ENCODE measurements around the gene MMP11. TPM values are rescaled to one million over a fixed set of nuclear protein-coding genes. Genes with fewer than 3 reads are reported as not detected.

MMP11 gene
- polyA plus RNA-seq, 1 of the 3 experiments (the other 2 are of a cell fraction) = 64.4 TPM

DNA sequence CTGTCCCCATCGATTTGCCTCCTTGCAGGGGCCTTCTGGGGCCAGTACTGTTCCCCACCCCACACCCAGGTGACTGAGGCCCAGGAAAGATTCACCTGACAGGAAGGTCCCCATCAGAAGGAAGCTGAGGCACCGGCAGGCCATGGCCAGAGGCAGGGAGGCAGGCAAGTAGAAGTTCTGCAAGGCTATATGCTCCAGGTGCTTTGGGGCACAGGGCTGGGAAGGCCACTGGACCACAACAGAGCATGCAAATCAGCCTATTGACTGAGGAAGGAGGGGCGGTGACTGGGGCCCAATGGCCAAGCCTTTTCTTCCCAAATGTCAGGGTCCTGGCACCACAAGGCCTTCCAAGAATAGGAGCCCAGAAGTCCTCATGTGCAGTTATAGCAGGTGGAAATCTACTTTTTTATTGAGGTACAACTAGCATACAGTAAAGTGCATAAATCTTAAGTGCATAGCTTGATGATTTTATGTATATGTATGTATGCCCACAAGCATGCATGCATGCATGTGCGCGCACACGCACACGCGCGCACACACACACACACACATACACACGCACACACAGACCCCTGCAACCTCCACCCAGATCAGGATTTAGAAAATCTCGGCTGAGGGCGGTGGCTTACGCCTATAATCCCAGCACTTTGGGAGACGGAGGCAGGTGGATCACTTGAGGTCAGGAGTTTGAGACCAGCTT is 18.3 kb upstream of the MMP11 start, which contains the start of gene VPREB3:
TSS of gene VPREB3 (minus strand) at position 206 of the 700 bp plus-strand sequence. CDS start at position 144, 62 bp downstream.
- no peak within 1 kb of the TSS for H3K27ac ChIP-seq (ENCODE audit: low read depth in 2 of 2, low read length in 1 of 2)
- H3K4me2 ChIP-seq = no peak within 1 kb of the TSS
- H3K9me2 ChIP-seq = no peaks in the 10 kb centered on the region
- no peak for DNase-seq
- H3K36me3 ChIP-seq (replicated peaks in 1 of 2; ENCODE audit: control insufficient read depth in 1 of 2, insufficient read depth in 2 of 2, low read length in 1 of 2) = no peaks in the 10 kb centered on the region
- H2AFZ ChIP-seq (ENCODE audit: low read depth) = no peak within 1 kb of the TSS
- CTCF ChIA-PET = interaction anchor here (0.6 to 2.7 kb wide), 6 partner anchors 10 to 354 kb away, joined by 3 to 6 read pairs (median 3); partner anchors contain the start of gene SLC2A11
- peaks cover 9% of the 10 kb centered on the region for H3K79me2 ChIP-seq (ENCODE audit: insufficient read depth)
- H3K4me1 ChIP-seq (ENCODE audit: control insufficient read depth in 1 of 2, insufficient read depth in 2 of 2, low read depth in 1 of 2, low read length in 1 of 2) = peaks cover 0 to 10% of the 10 kb centered on the region in 2 experiments; a peak in 2 of 4 replicates
- no peaks in the 10 kb centered on the region for H3K27me3 ChIP-seq (ENCODE audit: insufficient read depth)
- no peak within 1 kb of the TSS for H3K9ac ChIP-seq
- H4K20me1 ChIP-seq (ENCODE audit: insufficient read depth) = no peaks in the 10 kb centered on the region
- no peak within 1 kb of the TSS for H3K4me3 ChIP-seq (ENCODE audit: low read depth in 2 of 2, low read length in 1 of 2)
- H3F3A ChIP-seq (replicated peaks; ENCODE audit: insufficient read depth) = no peaks in the 10 kb centered on the region
- POLR2A ChIA-PET = no interaction called here
- no peak for TF ChIP-seq ELF1 (IDR thresholded peaks at IDR 0.05)
- no peak for TF ChIP-seq PBX3 (IDR thresholded peaks at IDR 0.05)
- no peak for TF ChIP-seq USF2 (IDR thresholded peaks at IDR 0.05; ENCODE audit: borderline replicate concordance, low read depth, low read length)
- TF ChIP-seq RCOR1 (IDR thresholded peaks at IDR 0.05; ENCODE audit: low read length) = no peak
- TF ChIP-seq TAF1 (IDR thresholded peaks at IDR 0.05; ENCODE audit: borderline replicate concordance, low read depth, low read length) = no peak
- TF ChIP-seq REST (IDR thresholded peaks at IDR 0.05; ENCODE audit: low read depth, low read length) = no peak
- no peak for TF ChIP-seq EZH2phosphoT487 (IDR thresholded peaks at IDR 0.05; ENCODE audit: borderline replicate concordance, low read depth)
- TF ChIP-seq GABPA (IDR thresholded peaks at IDR 0.05; ENCODE audit: low read depth) = no peak
- no peak for TF ChIP-seq CTCF (IDR thresholded peaks at IDR 0.05)
- no peak for TF ChIP-seq USF1 (IDR thresholded peaks at IDR 0.05; ENCODE audit: borderline replicate concordance, low read depth)
- TF ChIP-seq RFX5 (IDR thresholded peaks at IDR 0.05; ENCODE audit: low read length) = no peak
- no peaks in the 10 kb centered on the region for H3K9me3 ChIP-seq
- 88% methylated on average over 13 of the region's 14 CpGs for WGBS (ENCODE audit: low lambda C conversion rate)

All from SK-N-SH (cell line).